Measurements from ENCODE around the gene ANKRD36C.
"Not testable (repeated sequence)": the region's sequence is repeated elsewhere in the genome, so short reads cannot be mapped to it uniquely, and the experiment has no call there.

The ANKRD36C gene

GRCh38 chr2:95991351-95992094 lies at the start of gene ANKRD36C:
Gene ANKRD36C, minus strand, starts transcription at chr2:95991824. Its CDS starts 116 bp downstream, at chr2:95991708.
- peak in 19 of 42 donors; percentile 4 to 47 (median 24) for DNase-seq
- intact Hi-C loops (cut with DNase I), result not testable (repeated sequence)

- intact Hi-C loops (cut with DNase I); DNase-seq: not testable (repeated sequence)
Measured at GRCh38 chr2:96035554-96035953, 43.9 kb upstream of the ANKRD36C start.

GRCh38 chr2:96034792-96035191 lies 43.2 kb upstream of the ANKRD36C start, which contains the start of gene GPAT2:
Gene GPAT2, minus strand, starts transcription at chr2:96034916. Its CDS starts 2,557 bp downstream, at chr2:96032359.
- DNase-seq; intact Hi-C loops (cut with DNase I): not testable (repeated sequence)

- intact Hi-C loops (cut with DNase I); DNase-seq: not testable (repeated sequence)
Measured at GRCh38 chr2:96033997-96034396, 42.4 kb upstream of the ANKRD36C start.

GRCh38 chr2:96027725-96028325 lies 36.2 kb upstream of the ANKRD36C start:
- not testable (repeated sequence) for DNase-seq
- intact Hi-C loops (cut with DNase I), result loop anchor here (10.0 kb wide), 2 partner anchors 87 to 147 kb away; partner anchors contain the start of gene ADRA2B

- intact Hi-C loops (cut with DNase I), result loop anchor here (10.0 kb wide), 2 partner anchors 89 to 149 kb away; partner anchors contain the start of gene ADRA2B
- not testable (repeated sequence) for DNase-seq
Measured at GRCh38 chr2:96025755-96026154, 34.1 kb upstream of the ANKRD36C start.

- intact Hi-C loops (cut with DNase I), result loop anchor here (10.0 kb wide), 2 partner anchors 90 to 150 kb away; partner anchors contain the start of gene ADRA2B
- DNase-seq, result peak in 2 of 42 donors; percentile 2 to 11
Measured at GRCh38 chr2:96025194-96025492, 33.5 kb upstream of the ANKRD36C start.

GRCh38 chr2:96024336-96025193 lies 32.9 kb upstream of the ANKRD36C start:
- intact Hi-C loops (cut with DNase I), result loop anchor here (10.0 kb wide), 2 partner anchors 90 to 150 kb away; partner anchors contain the start of gene ADRA2B
- DNase-seq, result peak in 30 of 42 donors; percentile 29 to 79 (median 58)

GRCh38 chr2:96023701-96024100 lies 32.1 kb upstream of the ANKRD36C start:
- DNase-seq, result peak in 1 of 42 donors; percentile 3
- intact Hi-C loops (cut with DNase I), result loop anchor here (10.0 kb wide), 2 partner anchors 91 to 151 kb away; partner anchors contain the start of gene ADRA2B

- DNase-seq, result peak; percentile 80 to 96 (median 91)
- intact Hi-C loops (cut with DNase I), result loop anchor here (10.0 kb wide), 2 partner anchors 92 to 152 kb away; partner anchors contain the start of gene ADRA2B
Measured at GRCh38 chr2:96022701-96023447, 31.2 kb upstream of the ANKRD36C start.

GRCh38 chr2:96022126-96022525 lies 30.5 kb upstream of the ANKRD36C start:
- intact Hi-C loops (cut with DNase I), result loop anchor here (10.0 kb wide), 2 partner anchors 93 to 153 kb away; partner anchors contain the start of gene ADRA2B
- peak in 1 of 42 donors; percentile 0 for DNase-seq

- intact Hi-C loops (cut with DNase I), result loop anchor here (10.0 kb wide), 2 partner anchors 94 to 154 kb away; partner anchors contain the start of gene ADRA2B
- DNase-seq, result not testable (repeated sequence)
Measured at GRCh38 chr2:96021142-96021541, 29.5 kb upstream of the ANKRD36C start.

- intact Hi-C loops (cut with DNase I), result loop anchor here (10.0 kb wide), 2 partner anchors 95 to 155 kb away; partner anchors contain the start of gene ADRA2B
- not testable (repeated sequence) for DNase-seq
Measured at GRCh38 chr2:96019909-96020590, 28.4 kb upstream of the ANKRD36C start.

- DNase-seq; intact Hi-C loops (cut with DNase I): not testable (repeated sequence)
Measured at GRCh38 chr2:96016321-96016720, 24.7 kb upstream of the ANKRD36C start.

GRCh38 chr2:96012792-96013264 lies 21.2 kb upstream of the ANKRD36C start:
- intact Hi-C loops (cut with DNase I); DNase-seq: not testable (repeated sequence)

GRCh38 chr2:96012086-96012791 lies 20.6 kb upstream of the ANKRD36C start:
- DNase-seq, result peak in 26 of 42 donors; percentile 17 to 80 (median 62)
- intact Hi-C loops (cut with DNase I), result not testable (repeated sequence)

- peak in 41 of 42 donors; percentile 49 to 90 (median 71) for DNase-seq
- intact Hi-C loops (cut with DNase I), result not testable (repeated sequence)
Measured at GRCh38 chr2:96011129-96011455, 19.5 kb upstream of the ANKRD36C start.
